ENCODE data around the gene KRT81.
"Not testable (repeated sequence)": the region's sequence is repeated elsewhere in the genome, so short reads cannot be mapped to it uniquely, and the experiment has no call there.

KRT81 gene

DNA sequence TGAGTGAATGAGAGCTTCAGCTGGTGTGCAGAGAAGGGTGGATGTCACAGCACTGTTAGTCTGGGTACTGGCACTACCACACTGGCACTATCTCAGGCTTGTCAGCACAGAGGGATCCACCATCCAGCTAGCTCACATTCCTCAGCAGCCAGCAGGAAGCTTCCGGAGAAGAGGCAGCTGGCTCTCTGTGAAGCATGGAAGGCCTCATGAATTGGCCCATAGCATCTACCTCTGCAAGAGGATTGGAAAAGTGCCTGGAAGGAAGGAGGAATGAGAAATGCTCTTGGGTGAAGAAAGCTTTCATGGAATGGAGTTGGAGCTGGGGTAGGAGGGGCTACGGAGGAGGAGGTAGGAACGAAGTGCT lies 19.9 kb upstream of the KRT81 start:
- TF ChIP-seq, protein P1, sequence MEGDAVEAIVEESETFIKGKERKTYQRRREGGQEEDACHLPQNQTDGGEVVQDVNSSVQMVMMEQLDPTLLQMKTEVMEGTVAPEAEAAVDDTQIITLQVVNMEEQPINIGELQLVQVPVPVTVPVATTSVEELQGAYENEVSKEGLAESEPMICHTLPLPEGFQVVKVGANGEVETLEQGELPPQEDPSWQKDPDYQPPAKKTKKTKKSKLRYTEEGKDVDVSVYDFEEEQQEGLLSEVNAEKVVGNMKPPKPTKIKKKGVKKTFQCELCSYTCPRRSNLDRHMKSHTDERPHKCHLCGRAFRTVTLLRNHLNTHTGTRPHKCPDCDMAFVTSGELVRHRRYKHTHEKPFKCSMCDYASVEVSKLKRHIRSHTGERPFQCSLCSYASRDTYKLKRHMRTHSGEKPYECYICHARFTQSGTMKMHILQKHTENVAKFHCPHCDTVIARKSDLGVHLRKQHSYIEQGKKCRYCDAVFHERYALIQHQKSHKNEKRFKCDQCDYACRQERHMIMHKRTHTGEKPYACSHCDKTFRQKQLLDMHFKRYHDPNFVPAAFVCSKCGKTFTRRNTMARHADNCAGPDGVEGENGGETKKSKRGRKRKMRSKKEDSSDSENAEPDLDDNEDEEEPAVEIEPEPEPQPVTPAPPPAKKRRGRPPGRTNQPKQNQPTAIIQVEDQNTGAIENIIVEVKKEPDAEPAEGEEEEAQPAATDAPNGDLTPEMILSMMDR (conservative IDR thresholded peaks at IDR 0.05): no peak
- no peak for TF ChIP-seq ZFX (IDR thresholded peaks at IDR 0.05)

DNA sequence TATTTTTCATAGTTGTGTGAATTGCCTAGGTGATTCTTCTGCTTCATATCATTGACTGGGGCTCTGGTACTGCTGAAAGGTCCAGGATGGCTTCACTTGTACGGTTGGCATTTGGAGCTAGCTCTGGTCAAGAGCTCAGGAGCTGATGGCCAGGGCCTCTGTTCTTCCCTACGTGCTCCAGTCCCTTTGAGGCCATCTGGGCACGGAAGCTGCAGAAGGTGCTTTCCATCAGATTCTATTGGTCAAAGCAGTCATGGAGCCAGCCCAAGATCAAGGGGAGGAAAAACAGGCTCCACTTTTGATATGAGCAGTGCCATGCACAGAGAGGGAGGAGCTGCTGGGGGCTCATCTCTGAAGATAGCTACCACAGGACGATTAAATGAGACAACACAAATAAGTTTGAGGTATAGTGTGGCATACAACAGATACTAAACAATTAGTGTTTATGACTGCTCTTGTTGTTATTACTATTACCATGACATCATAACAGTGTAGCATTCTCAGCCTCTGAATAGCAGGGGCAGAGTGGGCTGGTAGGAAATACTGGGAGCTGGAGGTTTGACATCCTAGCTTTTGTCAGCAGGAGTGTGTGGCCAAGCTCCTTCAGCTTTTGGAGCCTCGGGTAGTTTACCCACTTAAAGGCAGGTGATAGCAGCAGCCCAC lies 19.4 kb upstream of the KRT81 start:
- no peak overlapping the region for H3K27ac ChIP-seq
- no peak for TF ChIP-seq ZFX (IDR thresholded peaks at IDR 0.05)

More for the DNA sequence above, 19.9 kb upstream of the KRT81 start:
- no peak overlapping the region for H3K27ac ChIP-seq

DNA sequence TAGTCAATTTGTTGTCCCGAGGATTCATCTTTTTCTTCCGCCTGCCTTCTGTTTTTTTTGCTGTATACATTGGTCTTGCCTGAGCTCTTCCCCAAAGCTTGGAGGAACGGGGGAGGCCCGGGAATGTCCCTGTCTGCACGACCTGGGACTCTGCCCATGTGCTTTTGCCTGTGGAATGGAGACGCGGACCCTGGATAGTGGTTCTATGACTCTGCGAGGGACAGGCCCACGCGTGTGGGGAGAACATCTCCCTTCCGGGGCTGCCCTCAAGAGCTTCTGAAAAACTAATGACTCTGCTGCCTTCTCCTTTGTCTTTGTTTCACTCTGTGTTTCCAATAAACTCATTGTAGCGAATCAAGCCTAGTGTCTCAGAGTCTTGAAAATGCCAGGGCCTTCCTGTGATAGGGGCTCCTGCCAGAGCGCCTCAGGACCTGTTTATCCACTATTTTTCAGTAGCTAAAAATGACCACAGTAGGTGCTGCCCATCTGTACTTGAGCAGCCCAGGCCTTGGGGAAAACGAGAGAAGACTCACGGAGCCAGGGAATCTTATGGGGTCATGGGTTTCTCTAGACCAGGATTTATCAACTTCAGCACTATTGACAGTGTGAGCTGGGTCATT lies 17.6 kb upstream of the KRT81 start:
- TF ChIP-seq, protein P1 (conservative IDR thresholded peaks at IDR 0.05): no peak; the same call in 1 of the 2 replicates
- H3K27ac ChIP-seq: no peak overlapping the region

DNA sequence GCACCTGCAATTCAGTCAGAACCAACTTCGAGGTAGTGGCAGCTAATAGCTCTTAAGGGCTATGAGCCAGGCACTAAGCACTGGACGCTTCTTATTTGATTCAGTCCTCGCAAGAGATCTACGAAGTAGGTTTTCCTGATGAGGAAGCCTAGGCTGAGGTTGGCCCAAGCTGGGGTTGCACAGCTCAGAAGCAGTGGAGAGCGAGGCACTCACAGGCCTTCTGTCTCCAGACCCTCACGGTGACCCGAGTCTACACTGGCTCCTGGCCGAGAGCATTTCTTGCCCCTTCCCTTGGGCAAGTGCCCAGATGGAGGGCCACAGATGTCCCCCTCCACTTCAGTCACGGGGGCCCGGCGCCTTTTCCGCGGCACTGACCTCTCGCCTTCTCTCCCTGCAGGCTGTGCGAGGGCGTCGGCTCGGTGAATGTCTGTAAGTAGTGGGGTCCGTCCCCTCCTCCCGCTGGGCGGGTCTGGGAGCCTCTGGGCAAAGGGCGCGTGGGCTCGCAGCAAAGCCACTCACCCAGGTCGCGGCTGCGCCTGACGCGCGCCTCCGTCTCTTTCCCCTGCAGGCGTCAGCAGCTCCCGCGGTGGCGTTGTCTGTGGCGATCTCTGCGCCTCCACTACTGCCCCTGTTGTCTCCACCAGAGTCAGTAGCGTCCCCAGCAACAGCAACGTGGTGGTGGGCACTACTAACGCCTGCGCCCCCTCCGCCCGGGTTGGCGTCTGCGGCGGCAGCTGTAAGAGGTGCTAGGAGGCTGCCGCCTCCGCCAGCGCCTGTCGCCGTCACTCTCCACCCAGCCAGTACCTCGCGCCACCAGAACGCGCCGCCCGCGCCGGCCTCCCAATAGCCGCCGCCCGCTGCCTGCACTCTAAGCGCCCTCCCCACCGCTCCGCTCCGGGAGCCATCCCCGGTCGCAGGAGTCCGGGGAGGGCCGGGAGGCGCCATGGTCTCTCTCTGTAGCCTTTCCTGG lies 16.8 kb upstream of the KRT81 start:
- no peak for TF ChIP-seq ZFX (IDR thresholded peaks at IDR 0.05)
- TF ChIP-seq, protein P1 (conservative IDR thresholded peaks at IDR 0.05): peak; percentile 24
- no peak overlapping the region for H3K27ac ChIP-seq

GRCh38 chr12:52306731-52307130 lies 15.4 kb upstream of the KRT81 start:
- TF ChIP-seq, protein P1 (conservative IDR thresholded peaks at IDR 0.05): no peak
- TF ChIP-seq ZFX (IDR thresholded peaks at IDR 0.05): no peak
- no peak overlapping the region for H3K27ac ChIP-seq

GRCh38 chr12:52305921-52306705 lies 14.8 kb upstream of the KRT81 start:
- TF ChIP-seq ZFX (IDR thresholded peaks at IDR 0.05): no peak
- TF ChIP-seq, protein P1 (conservative IDR thresholded peaks at IDR 0.05): peak; percentile 80
- H3K27ac ChIP-seq: no peak overlapping the region

DNA sequence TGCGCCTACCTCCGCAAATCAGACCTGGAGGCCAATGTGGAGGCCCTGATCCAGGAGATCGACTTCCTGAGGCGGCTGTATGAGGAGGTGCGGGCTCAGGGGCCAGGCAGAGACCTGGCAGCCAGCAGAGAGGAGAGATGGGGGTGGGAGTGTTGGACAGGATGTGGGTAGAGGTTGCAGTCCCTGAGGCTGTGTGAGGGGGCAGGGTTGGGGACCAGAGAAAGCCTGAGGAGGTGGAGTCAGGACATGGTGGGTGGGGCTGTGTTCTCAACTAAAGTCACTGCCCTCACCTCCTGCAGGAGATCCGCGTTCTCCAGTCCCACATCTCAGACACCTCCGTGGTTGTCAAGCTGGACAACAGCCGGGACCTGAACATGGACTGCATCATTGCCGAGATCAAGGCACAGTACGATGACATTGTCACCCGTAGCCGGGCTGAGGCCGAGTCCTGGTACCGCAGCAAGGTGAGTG lies 13.6 kb upstream of the KRT81 start:
- not testable (repeated sequence) for H3K27ac ChIP-seq

DNA sequence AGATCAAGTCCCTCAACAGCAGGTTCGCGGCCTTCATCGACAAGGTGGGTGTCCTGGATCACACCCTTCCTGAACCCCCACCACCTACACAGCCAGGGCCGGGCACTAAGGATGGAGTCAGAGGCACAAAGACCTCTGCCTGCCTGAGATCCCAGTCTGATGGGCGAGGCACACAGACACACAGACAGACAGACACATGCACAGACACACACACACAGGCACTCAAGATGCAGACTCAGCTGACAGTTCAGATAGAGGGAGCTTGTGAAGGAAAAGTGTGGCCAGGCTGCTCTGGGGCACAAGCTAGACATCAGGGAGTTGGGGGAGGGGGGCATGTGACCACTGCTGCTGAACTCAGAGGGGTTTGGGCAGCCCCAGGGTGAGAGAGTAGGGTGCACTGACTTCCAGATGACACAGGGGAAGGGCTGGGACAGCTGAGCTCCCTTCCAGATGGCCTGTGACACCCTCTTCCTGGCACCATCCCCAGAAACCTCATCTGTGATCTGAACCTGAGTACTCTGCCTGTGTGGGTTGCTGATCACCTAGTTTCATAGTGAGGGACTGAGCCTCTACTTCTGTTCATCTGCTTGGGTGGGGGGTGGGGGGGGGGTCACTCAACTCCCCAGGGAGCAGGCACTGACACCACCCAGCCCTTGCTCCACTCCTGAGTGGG lies 11.0 kb upstream of the KRT81 start:
- not testable (repeated sequence) for H3K27ac ChIP-seq

DNA sequence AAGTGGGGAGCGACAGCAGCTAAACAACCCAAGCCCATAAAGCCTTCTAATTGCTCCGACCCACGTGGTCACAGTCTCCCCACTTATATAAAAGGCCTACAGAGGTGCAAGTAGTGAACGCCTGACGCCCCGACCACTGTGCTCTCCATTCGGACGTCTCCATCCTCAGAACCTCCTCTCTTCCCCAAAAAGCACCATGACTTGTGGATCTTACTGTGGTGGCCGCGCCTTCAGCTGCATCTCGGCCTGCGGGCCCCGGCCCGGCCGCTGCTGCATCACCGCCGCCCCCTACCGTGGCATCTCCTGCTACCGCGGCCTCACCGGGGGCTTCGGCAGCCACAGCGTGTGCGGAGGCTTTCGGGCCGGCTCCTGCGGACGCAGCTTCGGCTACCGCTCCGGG lies 10.4 kb upstream of the KRT81 start:
- not testable (repeated sequence) for H3K27ac ChIP-seq

Data from C4-2B (cell line).